ENCODE data around the gene DCAF10.
"Not testable (repeated sequence)": the region's sequence is repeated elsewhere in the genome, so short reads cannot be mapped to it uniquely, and the experiment has no call there.

The DCAF10 gene

GRCh38 chr9:37906312-37907239 is 106.0 kb downstream of the DCAF10 start:
- no peaks in the 10 kb centered on the region for H3K27me3 Mint-ChIP-seq (ENCODE audit: low read depth)
- no peak for TF ChIP-seq CTCF (IDR thresholded peaks at IDR 0.05; ENCODE audit: unreplicated experiment in 3 of 3)
- H3K4me3 Mint-ChIP-seq: peak overlapping the region; percentile 72 to 81 (median 80)
- peaks cover 28% of the 10 kb centered on the region for H3K4me1 Mint-ChIP-seq
- peak overlapping the region in 2 of 3 experiments; percentile 38 to 49 for H3K27ac Mint-ChIP-seq
- no peaks in the 10 kb centered on the region for H3K9me3 Mint-ChIP-seq
- H3K36me3 Mint-ChIP-seq (ENCODE audit: low read depth): no peaks in the 10 kb centered on the region

- H3K27me3 Mint-ChIP-seq (ENCODE audit: low read depth): no peaks in the 10 kb centered on the region
- H3K36me3 Mint-ChIP-seq (ENCODE audit: low read depth): no peaks in the 10 kb centered on the region
- H3K4me1 Mint-ChIP-seq: peaks cover 20% of the 10 kb centered on the region
- no peak for TF ChIP-seq CTCF (IDR thresholded peaks at IDR 0.05; ENCODE audit: unreplicated experiment in 3 of 3)
- H3K9me3 Mint-ChIP-seq: no peaks in the 10 kb centered on the region
- H3K4me3 Mint-ChIP-seq: no peak overlapping the region
- H3K27ac Mint-ChIP-seq: no peak overlapping the region
These were observed 107.7 kb downstream of the DCAF10 start for GRCh38 chr9:37908283-37908682.

- no peak overlapping the region for H3K4me3 Mint-ChIP-seq
- no peak for TF ChIP-seq CTCF (IDR thresholded peaks at IDR 0.05; ENCODE audit: unreplicated experiment in 3 of 3)
- no peak overlapping the region for H3K27ac Mint-ChIP-seq
- no peaks in the 10 kb centered on the region for H3K9me3 Mint-ChIP-seq
- peaks cover 24% of the 10 kb centered on the region for H3K4me1 Mint-ChIP-seq
- no peaks in the 10 kb centered on the region for H3K36me3 Mint-ChIP-seq (ENCODE audit: low read depth)
- H3K27me3 Mint-ChIP-seq (ENCODE audit: low read depth): peaks cover 4% of the 10 kb centered on the region
These were observed 108.1 kb downstream of the DCAF10 start for GRCh38 chr9:37908698-37909186.

- H3K36me3 Mint-ChIP-seq (ENCODE audit: low read depth): no peaks in the 10 kb centered on the region
These were observed 108.7 kb downstream of the DCAF10 start for GRCh38 chr9:37909326-37909725.

GRCh38 chr9:37909836-37910235 is 109.2 kb downstream of the DCAF10 start:
- H3K27me3 Mint-ChIP-seq (ENCODE audit: low read depth); H3K4me3 Mint-ChIP-seq; H3K9me3 Mint-ChIP-seq; H3K27ac Mint-ChIP-seq; H3K36me3 Mint-ChIP-seq (ENCODE audit: low read depth): not testable (repeated sequence)
- H3K4me1 Mint-ChIP-seq: peaks cover 18% of the 10 kb centered on the region

More at GRCh38 chr9:37909326-37909725, 108.7 kb downstream of the DCAF10 start:
- no peak overlapping the region for H3K27ac Mint-ChIP-seq
- no peaks in the 10 kb centered on the region for H3K9me3 Mint-ChIP-seq
- no peak overlapping the region for H3K4me3 Mint-ChIP-seq
- H3K27me3 Mint-ChIP-seq (ENCODE audit: low read depth): peaks cover 4% of the 10 kb centered on the region
- H3K4me1 Mint-ChIP-seq: peaks cover 23% of the 10 kb centered on the region
- TF ChIP-seq CTCF (IDR thresholded peaks at IDR 0.05; ENCODE audit: unreplicated experiment in 3 of 3): no peak

- peaks cover 4% of the 10 kb centered on the region for H3K27me3 Mint-ChIP-seq (ENCODE audit: low read depth)
- no peak overlapping the region for H3K4me3 Mint-ChIP-seq
- no peaks in the 10 kb centered on the region for H3K9me3 Mint-ChIP-seq
- H3K4me1 Mint-ChIP-seq: peaks cover 13% of the 10 kb centered on the region
- H3K27ac Mint-ChIP-seq: no peak overlapping the region
- H3K36me3 Mint-ChIP-seq (ENCODE audit: low read depth): no peaks in the 10 kb centered on the region
- TF ChIP-seq CTCF (IDR thresholded peaks at IDR 0.05; ENCODE audit: unreplicated experiment in 3 of 3): no peak
These were observed 109.7 kb downstream of the DCAF10 start for GRCh38 chr9:37910271-37910670.
